M059J (cell line): ENCODE results near the gene EPHA6. TPM values are rescaled to one million over a fixed set of nuclear protein-coding genes. Genes with fewer than 3 reads are reported as not detected.
"Not testable (repeated sequence)": the region's sequence is repeated elsewhere in the genome, so short reads cannot be mapped to it uniquely, and the experiment has no call there.

Experiments used
- DNase-seq: peaks from one replicate; pipeline ENCODE4 v3.0.0-alpha.2; 2012; ENCODE audit warnings: low read depth
- total RNA-seq: library from RNA; depleted of rRNA; stranded (reverse); fragments of >200 nt; shearing (Covaris generic); gene quantifications from 2 replicates; pipeline ENCODE4 v1.2.3, GENCODE V29; 2014

EPHA6 gene
- total RNA-seq, 1 experiment from 2014 or later: not detected

DNA sequence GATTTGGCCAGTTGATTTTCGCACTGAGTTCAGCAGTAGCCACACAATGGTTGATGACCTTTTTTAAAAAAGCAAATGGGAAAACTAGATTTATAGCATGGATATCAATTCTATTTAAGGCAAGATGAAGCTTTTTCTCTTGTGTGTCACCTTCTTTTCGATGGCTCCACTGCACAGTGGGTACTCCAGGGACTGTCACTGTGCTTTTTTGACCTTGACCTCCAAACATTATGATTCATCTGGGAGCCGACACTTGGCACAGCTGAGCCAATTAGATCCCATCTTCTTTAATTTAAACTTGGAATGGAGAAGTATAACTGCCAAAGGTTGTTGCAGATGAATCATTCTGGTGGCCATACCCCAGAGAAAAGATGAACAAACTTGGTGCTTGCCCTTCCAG, 367.3 kb downstream of the EPHA6 start:
- DNase-seq: no peak

DNA sequence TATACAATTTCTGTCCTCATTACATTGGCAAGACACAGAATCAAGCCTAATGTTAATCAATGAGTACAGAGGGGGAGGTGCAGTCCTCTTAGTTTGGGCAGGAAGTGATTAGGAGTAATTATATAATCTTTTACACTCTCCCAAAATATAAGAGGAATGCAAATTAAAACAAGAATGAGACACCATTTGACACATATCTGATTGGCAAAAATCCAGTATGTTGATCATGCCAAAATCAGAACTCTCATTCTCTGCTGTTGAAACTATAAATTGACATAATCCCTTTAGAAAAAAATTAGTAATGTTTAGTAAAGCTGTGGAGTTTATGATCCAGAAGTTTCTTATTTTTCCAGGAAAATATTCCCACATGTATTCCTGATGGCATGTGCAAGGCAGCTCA, 373.4 kb downstream of the EPHA6 start:
- no peak for DNase-seq

DNA sequence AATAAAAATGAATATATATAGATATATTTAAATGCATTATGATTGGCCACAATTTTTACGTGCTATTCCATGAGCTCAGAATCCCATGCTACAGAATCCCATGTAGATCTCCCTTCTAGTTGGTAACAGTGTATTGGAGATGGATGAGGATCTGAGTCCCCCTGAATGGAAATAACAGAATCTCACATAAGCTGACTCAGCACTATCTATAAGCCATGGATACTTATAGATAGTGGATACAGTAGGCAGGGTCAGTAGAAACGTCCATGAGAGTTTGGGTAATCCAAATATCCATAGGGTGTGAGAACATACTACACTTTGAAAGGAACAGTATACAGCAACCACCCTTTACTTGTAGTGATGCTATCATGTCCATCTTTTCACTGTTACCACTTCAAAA, 375.4 kb downstream of the EPHA6 start:
- DNase-seq: no peak

DNA sequence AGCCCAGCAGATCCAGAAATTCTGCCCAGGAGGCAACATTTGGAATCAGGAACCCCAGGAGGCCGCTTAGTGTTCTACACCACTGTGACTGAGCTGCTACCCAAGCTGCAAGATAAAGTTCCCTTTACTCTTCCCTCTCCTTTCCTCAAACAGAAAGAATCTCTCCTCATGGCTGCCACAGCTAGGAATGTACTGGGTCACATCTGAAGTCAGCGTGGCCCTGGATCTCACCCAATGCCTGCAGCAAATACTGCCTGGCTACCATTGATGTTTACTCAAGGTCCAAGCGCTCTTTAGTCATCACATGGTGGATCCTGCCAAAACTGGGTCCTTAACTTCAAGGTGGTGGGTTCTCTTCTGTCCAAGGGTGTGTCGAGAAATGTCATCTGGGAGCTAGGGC, 382.7 kb downstream of the EPHA6 start:
- no peak for DNase-seq

DNA sequence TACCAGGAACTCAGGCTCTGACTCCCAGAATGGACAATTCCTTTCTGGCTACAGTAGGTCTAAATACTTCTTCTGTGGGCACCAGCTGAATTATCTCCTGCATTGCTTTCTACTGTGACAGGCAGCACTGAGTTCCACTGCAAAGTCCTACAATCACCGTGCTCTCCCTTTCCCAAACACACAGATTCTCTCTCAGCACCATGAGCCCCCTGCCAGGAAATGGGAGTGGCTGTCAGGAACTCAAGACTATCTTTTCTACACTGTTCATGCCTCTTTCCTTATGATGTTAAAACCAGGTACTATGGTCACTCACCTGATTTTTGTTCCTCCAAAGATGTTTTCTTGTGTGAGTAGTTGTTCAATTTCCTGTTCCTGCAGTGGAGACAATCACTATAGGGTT, 383.4 kb downstream of the EPHA6 start:
- DNase-seq: no peak

DNA sequence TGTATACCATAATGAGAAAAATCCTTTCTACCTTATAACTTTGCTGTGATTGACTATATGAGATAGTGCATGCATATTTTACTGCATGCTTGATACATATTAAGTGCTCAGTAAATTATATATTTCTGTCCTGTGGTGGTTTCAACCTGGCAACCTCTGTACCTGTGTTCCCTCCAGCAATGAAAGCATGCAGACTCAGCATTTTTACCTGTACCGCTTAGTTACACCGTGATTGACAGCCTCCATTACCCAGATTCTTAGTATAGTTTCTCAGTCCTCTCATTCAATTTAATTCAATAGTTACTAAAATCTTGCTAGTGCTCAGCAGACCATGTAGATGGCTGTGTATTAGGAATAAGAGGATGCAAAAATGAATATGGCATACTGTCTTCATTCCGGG, 386.0 kb downstream of the EPHA6 start:
- no peak for DNase-seq

DNA sequence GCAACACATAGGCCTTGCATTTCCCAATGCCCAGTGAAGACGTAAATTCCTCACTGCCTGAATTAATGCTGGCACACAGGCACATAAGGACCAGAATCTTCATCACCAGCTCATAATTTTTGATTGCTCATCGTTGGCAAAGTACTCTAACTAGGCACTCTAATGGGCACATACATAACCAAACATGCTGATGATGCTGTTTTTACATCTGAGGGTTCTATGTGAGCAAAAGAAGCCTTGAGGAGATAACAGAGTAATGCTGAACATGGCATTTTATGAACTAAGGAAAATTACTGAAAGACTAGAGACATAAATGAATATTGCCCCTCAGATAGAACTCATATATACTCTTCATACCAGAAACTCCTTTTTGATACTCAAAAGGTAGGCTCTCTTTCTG, 387.4 kb downstream of the EPHA6 start:
- no peak for DNase-seq

DNA sequence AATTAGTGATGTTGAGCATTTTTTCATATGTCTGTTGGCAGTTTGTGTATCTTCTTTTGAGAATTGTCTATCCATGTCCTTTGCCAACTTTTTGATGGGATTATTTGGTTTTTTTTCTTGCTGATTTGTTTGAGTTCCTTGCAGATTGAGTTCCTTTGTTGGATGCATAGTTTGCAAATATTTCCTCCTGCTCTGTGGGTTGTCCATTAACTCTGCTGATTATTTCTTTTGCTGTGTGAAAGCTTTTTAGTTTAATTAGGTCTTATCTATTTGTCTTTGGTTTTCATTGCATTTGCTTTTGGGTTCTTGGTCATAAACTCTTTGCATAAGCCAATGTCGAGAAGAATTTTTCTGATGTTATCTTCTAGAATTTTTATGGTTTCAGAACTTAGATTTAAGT, 414.6 kb downstream of the EPHA6 start:
- DNase-seq: no peak

DNA sequence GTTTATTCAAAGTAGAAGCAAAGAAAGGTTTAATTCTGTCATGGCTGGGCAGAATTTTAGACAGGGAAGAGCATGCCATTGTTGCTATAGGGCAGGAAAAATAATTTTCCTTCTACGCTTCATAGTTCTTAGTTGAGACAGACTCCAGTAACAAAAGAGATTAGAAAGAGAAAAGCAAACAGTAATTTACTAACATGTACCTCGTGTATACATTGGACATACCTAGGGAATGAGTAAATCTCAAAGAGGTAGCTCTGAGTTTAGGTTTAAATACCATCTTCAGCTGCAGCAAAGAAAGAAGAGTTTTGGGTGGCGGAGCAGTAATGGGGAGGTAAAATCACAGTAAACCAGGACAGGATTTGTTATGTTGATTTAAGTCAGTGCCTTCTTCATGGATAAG, 416.1 kb downstream of the EPHA6 start:
- DNase-seq: no peak

DNA sequence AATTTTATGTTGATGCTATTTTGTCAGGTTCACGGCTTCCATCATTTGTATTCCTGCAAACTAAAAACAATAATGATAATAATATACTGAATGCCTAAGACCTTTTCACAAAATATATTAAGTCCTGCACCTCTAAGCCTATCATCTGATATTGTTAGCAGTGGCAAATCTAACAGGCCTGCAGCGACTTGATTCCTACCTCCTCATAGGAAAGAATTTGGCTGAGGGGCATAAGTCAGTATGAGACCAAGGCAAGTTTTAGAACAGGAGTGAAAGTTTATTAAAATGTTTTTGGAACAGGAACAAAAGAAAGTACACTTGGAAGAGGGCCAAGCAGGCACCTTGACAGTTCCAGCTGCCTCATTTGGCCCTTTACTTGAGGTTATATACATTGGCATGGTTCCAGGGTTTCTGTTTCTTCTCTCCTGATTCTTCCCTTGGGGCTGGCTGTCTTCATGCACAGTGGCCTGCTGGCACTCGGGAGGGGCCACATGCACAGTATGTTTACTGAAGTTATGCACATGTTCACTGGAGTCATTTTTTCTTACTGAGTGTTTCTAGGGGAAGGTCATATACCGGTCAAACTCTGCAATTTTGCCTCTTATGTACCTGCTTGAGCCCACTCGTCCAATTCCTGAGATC, 418.1 kb downstream of the EPHA6 start:
- DNase-seq: no peak

DNA sequence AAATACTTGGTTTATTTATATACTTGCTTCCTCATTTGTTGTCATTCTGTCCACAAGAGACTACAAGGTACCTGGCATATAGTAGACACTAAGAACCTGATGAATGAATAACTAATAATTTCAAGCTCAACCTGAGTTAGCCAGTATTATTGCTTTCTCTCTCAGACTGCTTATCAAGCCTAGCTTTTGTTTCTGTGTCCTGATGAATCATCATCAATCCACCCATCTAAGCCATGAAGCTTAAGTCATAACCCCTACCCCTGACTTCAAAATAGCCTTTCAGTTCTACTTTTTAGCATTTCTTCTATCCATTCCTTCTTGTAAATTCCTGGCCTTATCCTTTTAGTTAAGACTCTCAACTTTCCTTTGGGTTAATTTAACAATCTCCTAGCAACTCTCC, 420.8 kb downstream of the EPHA6 start:
- no peak for DNase-seq

DNA sequence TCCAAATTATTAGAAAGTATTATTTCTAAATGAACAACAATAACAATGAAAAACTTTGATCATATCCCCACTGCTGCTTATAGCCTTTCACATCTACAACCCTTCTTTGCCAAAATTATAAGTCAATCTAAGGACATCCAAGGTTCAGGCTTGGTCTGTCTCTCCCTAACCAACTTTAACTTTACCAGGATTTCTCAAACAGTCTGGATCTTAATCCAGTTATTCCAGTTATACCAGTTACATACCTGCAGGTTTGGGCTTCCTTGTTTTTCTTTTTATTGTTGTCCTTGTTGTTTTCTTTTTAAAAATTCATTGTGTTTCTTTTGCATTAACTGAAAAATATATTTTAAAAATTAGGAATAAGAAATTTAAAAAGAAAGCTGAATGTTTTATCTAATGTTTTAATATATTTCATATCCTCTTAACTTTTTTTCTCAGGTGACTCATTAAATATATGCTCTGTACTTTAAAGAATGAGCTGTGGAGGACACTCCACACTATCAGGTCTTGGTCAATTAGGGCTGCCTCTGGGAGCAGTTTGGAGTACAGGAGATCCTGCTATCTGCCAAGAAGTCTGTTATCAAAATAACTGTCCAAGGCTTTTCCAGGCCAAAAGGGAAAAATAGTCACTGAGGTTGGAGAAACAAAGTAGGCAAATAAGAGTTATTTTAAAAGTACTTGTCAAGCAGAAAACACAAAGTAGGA, 421.4 kb downstream of the EPHA6 start:
- no peak for DNase-seq

DNA sequence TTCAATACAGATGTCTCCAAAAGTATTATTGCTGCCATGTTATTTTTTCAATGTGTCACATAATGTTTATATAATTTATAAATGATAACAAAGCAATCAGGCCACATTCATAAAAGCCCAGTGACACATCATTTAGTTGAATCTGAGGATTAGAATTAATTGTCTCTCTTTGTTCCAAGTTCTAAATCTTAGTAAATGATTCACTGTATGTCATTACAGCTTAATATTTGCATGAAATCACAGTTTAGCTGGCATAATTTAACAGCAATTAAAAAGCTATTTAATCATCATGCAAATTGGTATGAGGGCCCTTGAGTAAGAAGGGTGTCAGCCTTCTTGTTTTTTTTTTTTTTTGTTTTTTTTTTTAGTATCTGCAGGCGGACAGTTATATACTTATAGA, 427.0 kb downstream of the EPHA6 start:
- no peak for DNase-seq

DNA sequence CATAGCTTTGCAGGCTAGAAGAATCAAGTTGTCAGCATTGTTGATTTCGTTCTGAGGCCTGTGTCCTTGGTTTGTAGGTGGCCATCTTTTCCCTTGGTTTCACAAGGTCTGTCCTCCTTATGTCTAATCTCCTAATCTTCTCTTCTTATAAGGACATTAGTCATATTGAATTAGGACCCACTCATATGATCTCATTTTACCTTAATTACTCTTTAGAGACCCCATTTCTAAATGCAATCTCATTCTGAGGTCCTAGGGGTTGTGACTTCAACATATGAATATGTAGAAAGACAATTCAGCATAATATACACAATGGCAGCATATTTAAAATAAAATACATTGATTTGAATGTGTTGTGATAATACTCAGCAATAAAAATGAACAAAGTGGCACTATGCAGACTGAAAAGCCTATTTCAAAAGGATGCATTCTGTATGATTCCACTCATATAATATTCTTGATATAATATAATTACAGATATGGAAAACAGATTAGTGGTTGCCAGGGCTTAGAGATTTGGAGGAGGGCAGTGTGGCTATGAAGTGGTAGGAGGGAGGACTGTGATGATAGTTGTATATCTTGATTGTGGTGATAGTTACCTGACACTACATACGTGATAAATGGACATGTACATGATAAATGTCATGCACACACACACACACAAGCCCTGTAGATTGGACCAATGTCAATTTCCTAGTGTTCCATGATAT, 431.0 kb downstream of the EPHA6 start:
- DNase-seq: no peak

DNA sequence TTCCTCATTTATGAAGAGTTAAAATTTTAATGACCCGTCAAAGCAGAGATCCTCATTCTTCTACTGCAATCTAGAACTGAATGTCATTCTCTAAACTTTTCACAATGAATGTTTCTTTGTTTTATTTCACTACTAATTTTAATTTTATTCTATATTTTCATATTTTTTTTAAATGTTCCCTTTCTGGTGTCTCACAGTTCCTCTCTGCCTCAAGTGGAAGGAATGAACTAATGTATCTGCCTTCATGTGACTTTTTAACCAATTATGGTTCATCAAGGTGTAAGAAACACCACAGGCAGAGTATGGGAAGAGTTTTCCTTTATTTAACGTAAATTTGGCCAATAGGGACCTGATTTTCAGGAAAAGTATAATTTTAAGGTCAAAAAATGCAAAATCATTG, 441.7 kb downstream of the EPHA6 start:
- DNase-seq: no peak

DNA sequence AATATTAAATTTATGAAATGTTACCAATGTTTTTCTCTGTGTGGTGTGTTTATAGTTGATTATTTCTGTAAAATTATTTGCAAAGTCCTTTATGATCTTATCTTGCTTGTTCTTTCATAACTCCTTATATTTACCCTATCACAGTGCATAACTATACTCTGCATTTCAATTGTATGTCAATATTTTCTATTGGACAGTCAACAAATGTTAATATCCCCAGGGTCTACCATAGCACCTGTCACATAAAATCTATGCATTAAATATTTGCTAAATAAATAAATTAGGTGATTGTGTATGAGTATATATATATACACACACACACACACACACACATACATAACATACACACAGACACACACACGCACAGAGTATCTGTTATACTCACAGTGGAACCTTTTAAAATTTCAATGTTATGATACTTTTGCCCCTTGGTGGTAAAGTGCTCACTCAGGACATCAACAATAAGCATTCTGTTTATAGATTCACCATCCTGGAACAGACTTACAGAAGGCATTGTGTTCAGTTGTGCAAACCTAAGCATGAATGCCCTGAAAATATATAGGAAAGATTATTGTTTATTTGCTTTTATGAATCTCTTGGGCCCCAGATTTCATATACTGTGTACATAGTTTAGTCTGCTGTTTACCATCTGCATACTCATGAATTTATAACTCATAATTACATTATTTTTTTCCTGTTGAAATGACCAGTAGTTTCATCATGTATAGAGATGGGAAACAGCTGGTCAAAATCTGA, 443.7 kb downstream of the EPHA6 start:
- no peak for DNase-seq

DNA sequence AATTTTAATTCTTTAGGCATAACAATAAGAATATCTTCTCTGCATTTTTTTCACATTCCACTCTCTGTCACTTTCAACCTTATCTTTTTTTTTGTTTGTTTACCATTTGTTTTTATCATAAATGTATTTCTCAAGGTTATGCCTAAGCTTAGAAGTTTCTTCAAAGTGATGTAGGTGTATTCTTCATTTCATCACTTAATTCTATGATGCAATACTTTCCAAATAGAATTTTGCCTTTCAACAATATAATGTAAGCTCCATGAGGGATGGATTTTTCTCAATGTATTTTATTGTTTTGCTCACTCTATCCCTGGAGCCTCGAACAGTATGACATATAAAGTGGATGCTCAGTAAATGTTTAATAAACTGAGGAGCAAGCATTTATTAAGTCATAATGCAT, 444.9 kb downstream of the EPHA6 start:
- no peak for DNase-seq

DNA sequence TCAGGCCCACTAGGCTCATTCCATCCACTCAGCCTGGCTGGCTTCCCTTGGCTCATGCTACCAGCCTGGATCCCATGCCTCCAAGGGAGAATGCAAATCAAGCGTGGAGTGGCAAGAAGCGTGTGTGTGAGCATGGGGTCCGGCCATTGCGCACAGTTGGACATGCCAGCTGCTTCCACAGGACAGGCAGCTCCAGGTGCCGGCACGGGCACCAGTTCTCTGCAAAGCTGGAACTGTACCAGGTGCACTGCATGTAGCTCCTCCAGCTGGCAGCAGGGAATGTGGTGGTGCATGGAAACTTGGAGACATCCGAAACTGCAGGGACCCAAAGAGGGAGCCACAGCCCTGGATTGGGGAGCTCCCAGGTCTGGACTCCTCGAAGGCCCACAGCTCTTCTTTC, 449.8 kb downstream of the EPHA6 start:
- DNase-seq: no peak

DNA sequence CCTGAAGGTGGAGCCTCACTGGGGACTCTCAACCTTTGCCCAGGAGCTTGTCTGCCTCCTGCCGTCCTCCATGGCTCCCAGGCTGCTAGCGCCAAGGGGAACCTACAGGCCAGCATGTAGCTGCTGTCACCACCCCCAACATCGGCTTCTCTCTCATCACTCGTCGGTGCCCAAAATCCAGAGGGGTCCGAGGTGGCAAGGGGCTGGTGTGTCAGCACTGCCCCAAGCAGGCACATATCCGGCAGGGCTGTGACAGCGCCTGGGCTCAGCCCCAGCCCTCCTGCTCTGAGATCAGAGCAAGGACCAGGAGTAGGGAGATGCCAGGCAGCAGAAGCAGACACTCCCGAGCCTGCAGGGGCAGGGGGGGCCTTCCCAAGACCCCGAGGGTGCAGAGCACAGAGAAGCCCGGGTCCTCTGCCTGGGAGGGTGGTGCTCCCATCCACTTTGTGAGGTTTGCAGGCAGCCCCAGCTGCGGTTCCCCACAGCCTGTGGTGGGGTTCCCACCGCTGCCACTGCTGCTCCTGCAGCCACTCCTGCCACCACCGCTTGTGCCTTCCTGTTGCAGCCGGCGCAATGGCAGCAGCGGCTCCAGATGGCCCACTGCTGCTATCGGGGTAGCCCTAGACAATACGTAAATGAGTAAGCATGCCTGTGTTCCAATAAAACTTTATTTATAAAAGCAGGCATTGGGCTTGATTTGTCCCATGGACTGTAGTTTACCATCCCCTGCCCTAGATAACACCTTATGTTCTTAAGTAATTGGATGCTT, 451.0 kb downstream of the EPHA6 start:
- no peak for DNase-seq

DNA sequence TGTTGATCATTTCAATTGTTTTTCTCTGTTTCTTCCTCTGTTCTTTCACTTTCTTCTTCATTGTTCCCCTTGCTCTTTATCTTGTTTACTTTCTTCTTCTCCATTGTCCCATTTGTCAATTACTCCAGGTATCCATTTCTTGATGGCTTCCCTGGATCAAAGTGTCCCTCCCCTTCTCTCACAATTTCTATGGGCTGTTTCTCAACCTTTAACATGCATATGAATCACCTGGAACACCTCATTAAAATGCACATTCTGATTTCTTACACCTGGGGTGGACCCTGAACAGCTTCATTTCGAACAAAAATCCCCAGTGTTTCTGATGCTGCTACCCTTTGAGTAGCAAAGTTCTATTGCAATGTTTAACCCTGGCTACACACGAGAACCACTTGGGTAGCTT, 454.8 kb downstream of the EPHA6 start:
- no peak for DNase-seq

DNA sequence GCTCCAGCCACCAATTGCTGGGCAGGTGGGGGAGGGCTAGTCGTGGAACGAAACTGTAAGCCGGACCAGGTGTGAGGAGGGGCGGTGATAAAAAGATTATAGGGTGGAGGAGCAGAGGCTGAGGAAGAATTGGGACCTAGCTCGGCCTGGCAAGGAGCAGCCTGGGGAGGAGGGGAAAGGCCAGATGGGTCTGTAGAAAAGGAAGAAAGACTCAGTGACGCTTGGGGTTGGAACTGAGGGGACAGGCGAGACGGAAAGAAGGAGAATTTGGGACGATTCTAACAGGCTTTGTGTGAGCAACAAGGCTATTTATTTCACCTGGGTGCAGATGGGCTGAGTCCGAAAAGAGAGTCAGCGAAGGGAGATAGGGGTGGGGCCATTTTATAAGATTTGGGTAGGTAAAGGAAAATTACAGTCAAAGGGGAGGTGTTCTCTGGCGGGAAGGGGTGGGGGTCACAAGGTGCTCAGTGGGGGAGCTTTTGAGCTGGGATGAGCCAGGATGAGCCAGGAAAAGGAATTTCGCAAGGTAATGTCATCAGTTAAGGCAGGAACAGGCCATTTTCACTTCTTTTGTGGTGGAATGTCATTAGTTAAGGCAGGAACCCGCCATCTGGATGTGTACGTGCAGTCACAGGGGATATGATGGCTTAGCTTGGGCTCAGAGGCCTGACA, 462.6 kb downstream of the EPHA6 start:
- not testable (repeated sequence) for DNase-seq
